GM18868 (cell line): ENCODE results near the gene MTF2.
"Not testable (repeated sequence)": the region's sequence is repeated elsewhere in the genome, so short reads cannot be mapped to it uniquely, and the experiment has no call there.

Experiments
- ATAC-seq: cut with Tn5 transposase; IDR thresholded peaks from one replicate; pipeline ENCODE4 v1.9.1; 2021; ENCODE audit warnings: mild to moderate bottlenecking, moderate library complexity; ENCODE audit not compliant: unreplicated experiment

Gene MTF2

DNA sequence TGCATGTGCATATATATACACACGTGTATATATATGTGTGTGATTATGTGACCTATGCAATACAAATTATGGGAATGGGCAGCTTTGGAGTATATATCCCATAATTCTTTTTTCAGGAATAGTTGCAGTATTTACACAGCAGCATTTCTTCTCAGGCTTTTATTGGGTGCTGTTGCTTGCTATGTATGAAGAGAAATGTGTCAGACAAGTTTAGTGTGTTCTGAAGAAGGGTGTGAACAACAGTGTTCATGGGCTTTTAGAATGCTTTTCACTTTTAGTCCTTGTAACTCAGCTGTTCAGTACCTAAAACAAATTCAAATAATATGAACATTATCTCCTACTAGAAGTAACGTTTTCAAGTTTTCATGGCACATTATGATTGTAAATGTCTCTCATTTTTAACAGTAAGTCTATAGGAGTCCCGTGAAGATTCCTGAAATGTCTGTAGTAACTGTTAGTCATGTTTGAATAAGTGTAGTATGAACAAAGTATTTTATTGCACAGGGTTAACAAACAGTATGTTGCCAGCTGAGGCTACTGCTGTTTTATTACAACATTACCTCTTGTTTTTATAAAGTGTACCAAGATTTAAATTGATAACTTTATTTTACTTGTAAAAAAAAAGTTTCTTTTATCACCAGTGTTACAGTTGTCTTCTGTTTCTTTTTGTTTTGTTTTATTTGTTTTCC is 58.7 kb downstream of the MTF2 start:
- no peak for ATAC-seq

DNA sequence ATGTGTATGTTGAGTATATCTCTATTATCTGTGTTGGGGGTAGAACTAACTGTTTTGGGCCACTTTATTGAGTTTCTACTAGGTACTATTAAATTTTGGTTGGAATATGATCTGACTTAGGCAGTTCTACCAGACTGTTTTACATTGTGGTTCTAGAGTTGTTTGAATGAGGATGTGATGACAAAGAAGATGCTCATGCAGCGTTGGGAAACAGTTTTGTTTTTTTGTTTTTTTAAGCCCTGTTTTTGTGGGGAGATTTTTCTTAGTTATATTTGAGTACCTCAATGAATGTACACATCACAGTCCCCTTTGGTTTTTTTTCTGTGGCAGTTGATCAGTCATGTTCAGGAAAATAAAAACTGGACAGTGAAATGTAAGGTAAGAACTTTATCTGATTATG is 61.0 kb downstream of the MTF2 start:
- ATAC-seq, result no peak

DNA sequence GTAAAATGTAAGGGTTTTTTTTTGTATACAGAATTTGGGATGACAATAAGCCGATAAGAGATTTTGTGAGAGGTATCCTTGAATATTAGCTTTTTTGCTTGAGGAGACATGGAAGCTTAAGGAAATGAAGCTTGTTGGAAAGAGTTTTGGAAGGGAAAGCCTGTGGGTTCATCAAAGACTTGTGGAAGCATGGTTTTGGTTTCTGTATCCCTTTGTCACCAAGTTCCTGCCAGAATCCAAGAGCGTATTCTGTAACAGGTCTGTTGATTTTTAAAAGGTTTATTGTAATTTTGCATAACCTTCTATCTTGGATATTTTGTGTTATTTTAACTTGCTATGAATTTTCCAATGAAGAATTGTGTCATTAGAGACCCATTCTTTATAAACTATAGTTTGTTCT is 63.1 kb downstream of the MTF2 start:
- ATAC-seq, result no peak

DNA sequence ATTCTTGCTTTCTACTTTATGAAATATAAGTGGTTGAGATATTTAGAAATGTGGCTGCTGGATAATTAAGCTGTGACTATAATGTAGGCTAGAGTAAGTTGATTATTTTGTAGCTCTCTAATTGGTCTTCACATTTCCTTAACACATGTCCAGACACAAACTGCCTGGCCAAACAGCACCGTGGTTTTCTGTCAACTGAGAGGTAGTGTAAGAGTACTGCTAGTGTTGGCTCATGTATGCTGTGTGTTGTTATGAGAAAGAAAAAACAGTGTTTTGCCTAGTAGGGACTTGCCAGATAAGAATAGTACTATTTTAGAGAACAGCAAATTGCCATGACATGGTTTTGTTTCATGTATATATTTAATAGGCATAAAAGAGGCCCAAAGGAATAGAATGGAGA is 64.1 kb downstream of the MTF2 start:
- no peak for ATAC-seq

DNA sequence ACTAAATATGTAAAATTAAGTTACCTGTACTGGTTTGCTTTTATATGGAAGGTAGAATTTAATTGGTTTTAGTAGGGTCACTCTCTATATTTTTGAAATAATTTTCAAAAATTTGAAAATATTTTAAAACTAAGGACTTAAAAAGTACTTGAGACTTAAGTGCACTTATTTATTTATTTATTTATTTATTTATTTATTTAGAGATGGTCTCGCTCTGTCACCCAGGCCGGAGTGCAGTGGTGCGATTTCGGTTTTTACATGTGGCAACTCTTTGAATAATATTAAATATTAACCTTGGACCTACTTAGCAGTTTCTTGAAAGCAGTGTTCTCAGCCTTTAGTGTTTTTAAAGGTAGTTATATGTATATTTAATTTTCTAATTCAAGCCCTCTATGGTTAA is 64.7 kb downstream of the MTF2 start:
- ATAC-seq, result no peak

DNA sequence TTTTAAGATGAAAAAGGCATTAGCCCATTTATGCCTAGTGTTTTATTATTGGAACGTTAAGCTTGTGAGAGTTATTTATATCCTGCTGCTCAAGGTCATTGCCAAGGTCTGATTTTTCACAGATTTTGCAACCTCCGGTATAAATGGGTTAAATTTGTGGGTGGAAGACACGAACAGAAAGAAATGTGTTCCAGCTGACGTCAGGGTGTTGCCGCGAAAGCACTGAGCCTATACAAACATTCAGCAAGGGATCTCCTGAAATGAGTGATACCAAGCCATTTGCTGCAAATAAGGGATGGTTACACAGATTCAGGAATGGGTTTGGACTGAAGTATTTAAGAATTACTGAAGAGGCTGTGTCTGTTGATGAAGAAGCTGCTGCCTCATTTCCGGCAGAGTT is 68.9 kb downstream of the MTF2 start:
- ATAC-seq, result no peak

DNA sequence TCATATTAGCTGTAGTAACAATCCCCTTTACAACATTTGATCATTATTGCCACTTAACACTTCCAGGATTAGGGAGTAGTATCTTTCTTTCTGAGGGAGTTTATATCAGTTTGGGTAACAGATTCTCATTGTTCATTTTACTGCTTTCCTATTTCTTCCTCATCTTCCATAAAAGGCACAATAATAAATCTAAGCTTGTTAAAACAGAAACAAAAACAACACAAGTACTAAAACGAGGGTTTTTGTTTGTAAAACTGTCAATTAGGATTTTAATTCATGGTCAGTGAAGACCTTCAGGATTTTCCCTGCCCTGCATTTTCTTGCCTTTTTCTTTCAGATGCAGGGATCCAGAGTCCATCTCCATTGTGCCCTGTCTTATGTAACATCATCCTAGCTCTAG is 71.6 kb downstream of the MTF2 start:
- ATAC-seq, result no peak

DNA sequence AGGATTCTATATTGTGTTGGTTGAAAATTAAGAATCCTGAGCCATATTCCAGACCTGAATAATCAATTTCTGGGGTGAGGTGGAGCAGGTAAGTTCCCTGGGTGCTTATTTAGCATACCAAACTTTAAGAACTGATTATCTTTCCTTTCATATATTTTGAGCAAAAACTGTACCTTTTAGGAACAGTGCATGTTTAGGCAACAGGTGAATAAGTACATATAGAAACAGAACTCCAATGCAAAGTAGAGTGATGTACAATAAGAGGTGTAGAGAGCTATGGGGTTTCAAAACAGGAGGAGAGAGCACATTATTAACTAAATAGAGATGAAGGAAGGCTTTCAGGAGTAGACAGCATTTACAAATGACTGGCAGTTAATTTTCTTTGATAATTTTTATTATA is 72.4 kb downstream of the MTF2 start:
- ATAC-seq, result no peak

DNA sequence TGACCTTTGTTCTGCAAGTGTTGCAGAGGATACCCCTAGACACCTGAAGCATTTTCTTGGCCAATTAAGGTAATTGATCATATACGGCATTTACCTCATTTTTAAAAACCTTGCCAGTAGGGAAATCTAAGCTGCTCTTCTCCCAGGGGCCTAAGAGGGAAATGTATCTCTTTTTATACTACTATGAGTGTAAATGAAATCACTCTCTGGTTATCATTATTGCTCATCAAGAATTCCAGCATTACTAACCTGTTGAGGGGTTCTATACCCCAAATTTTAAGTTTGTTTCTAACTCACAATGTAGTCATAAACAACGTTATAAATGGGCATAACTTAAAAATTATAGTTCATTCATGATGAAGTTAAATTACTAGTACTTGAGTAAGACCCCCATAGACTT is 73.8 kb downstream of the MTF2 start:
- no peak for ATAC-seq

DNA sequence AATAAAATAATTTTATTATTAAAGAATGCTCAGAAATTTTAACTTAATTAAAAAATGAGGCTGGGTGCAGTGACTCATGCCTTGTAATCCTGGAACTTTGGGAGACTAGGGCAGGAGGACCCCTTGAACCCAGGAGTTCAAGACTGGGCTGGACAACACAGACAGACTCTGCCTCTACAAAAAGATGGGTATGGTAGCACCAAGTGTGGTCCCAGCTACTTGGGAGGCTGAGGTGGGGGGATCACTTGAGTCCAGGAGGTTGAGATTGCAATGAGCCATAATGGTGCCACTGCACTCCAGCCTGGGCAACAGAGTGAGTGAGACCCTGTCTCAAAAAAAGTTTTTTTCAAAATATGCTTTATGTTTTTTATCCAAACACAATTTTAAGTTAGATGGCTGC is 75.8 kb downstream of the MTF2 start:
- no peak for ATAC-seq

DNA sequence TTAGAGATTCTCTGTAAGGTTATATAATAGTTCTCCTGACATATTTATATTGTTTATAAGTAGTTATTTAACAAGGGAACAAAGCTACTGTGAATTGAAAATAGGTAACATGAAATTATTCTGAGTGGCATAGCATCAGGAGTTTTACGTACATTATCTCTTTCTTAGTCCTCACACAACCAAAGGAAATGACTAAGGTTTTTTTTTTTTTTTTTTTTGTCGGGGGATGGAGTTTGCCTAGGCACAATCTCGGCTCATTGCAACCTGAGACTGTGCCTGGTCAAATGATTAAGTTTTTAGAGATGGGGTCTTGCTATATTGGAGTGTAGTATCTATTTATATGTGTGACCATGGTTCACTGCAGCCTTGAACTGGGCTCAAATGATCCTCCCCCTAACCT is 76.3 kb downstream of the MTF2 start:
- ATAC-seq, result no peak

DNA sequence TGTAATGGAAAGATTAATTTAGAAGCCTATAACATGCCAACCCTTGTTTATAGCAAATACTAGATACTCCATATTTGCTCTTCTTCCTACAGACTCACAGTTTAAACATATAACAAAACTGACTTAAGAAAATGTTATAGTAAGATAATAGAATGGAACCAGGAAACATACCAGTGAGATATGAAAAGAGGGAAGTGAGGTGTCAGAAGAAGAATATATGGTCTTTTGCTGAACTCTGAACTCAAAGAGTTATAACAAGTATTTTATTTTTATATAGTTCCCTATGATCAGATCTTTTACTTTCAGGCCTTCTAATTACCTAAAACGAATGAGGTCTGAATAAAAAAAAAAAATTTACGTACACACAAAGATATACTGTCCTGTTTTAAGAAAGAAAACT is 80.3 kb downstream of the MTF2 start:
- no peak for ATAC-seq

DNA sequence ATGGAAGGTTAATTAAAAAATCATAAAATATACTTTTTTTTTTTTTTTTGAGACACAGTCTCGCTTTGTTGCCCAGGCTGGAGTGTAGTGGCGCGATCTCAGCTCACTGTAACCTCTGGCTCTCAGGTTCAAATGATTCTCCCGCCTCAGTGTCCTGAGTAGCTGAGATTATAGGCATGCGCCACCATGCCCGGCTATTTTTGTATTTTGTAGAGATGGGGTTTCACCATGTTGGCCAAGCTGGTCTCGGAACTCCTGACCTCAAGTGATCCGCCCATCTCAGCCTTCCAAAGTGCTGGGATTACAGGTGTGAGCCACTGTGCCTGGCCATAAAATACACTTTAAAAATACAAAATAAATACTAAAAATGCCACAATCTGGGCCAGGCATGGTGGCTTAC is 84.2 kb downstream of the MTF2 start:
- not testable (repeated sequence) for ATAC-seq

DNA sequence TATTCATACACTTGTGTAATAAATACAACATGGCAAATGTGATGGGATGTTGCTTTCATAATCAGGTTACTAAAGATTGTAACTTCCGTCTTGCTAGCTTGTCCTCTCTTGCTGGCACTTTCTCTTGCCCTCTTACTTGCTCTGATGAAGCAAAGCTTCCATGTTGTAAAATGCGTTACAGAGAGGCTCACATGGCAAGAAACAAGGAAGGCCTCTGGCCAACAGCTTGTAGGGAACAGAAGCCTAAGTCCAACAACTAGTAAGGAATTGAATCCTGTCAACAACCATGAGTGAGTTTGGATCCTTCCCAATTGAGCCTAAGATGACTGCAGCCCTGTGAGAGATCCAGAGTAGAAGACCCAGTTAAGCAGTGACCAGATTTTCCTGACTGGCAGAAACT is 85.7 kb downstream of the MTF2 start:
- no peak for ATAC-seq

DNA sequence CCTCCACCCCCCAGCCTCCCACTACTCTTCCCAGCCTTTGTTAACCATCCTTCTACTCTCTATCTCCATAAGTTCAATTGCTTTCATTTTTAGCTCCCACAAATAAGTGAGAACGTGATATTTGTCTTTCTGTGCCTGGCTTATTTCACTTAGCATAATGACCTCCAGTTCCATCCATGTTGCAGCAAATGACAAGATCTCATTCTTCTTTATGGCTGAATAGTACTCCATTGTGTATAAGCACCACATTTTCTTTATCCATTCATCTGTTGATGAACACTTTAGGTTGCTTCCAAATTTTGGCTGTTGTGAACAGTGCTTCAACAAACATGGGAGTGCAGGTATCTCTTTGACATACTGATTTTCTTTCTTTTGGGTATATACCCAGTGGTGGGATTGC is 86.8 kb downstream of the MTF2 start:
- not testable (repeated sequence) for ATAC-seq

DNA sequence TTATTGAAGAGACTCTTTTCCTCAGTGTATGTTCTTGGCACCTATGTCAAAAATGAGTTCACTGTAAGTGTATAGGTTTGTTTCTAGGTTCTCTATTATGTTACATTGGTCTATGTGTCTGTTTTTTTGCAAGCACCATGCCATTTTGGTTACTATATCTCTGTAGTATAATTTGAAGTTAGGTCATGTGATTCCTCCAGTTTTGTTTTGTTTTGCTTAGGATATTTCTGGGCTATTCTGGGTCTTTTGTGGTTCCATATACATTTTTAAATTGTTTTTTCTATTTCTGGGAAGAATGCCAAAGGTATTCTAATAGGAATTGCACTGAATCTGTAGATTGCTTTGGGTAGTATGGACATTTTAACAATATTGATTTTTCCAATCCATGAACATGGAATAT is 87.9 kb downstream of the MTF2 start:
- ATAC-seq, result no peak

DNA sequence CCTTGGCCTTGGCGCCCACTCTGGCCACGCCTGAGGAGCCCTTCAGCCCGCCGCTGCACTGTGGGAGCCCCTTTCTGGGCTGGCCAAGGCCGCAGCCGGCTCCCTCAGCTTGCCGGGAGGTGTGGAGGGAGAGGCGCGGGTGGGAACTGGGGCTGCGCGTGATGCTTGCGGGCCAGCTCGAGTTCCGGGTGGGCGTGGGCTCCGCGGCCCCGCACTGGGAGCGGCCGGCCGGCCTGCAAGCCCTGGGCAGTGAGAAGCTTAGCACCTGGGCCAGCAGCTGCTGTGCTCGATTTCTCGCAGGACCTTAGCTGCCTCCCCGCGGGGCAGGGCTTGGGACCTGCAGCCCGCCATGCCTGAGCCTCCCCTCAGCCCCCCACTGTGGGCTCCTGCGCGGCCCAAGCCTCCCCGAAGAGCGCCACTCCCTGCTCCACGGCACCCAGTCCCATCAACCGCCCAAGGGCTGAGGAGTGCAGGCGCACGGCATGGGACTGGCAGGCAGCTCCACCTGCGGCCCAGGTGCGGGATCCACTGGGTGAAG is 91.1 kb downstream of the MTF2 start:
- ATAC-seq, result not testable (repeated sequence)

DNA sequence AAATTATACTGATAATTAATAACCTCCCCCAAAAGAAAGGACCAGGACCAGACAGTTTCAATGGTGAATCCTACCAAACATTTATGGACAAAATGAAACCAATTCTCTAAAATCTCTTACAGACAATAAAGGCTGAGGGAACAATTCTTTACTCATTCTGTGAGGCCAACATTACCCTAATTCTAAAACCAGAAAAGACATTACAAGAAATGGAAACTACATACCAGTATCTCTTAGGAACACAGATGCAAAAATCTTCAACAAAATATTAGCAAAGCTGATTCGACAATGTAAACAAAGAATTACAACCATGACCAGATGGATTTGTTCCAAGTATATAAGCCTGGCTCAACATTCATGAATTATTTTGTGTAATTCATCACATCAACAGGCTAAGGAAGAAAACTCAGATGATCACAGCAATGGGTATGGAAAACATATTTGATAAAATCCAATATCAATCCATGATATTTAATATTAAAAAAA is 92.5 kb downstream of the MTF2 start:
- ATAC-seq, result no peak

DNA sequence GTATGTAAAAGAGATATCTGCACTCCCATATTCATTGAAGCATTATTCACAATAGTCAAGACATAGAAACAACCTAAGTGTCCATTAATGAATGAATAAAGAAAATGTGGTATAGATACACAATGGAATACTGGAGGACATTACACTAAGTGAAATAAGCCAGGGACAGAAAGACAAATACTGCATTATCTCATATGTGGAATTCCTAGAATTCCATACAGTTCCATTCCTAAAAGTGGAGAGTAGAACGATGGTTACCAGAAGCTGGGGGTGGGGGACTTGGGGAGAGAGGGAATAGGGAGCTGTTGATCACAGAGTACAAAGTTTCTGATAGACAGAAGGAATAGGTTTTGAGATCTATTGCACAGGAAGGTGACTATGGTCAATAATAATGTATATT is 93.7 kb downstream of the MTF2 start:
- no peak for ATAC-seq

DNA sequence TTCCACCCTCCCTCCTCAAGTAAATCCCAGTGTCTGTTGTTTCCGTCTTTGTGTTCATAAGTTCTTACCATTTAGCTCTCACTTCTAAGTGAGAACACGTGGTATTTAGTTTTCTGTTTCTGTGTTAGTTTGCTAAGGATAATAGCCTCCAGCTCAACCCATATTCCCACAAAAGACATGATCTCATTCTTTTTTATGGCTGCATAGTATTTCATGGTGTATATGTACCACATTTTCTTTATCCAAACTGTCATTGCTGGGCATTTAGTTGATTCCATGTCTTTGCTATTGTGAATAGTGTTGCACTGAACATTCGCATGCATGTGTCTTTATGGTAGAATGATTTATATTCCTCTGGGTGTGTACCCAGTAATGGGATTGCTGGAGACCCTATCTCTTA is 95.6 kb downstream of the MTF2 start:
- not testable (repeated sequence) for ATAC-seq

DNA sequence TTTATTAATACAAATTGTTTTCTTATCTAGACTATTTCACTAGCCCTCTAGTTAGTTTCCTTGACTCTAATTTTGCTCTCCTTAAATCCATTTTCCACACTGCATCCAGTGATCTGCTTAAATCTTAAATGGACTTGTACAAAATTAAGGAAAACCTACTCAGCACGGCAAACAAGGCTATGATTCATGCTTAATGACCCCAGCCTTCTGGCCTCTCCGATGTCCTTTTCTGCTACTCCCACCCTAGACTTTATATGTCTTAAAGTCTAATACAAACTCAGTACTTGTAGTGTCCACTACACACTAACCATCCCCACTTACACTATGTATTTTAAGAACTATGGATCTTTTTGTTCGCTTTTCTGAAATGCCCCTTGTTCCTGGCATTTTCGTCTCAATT is 98.9 kb downstream of the MTF2 start:
- no peak for ATAC-seq

DNA sequence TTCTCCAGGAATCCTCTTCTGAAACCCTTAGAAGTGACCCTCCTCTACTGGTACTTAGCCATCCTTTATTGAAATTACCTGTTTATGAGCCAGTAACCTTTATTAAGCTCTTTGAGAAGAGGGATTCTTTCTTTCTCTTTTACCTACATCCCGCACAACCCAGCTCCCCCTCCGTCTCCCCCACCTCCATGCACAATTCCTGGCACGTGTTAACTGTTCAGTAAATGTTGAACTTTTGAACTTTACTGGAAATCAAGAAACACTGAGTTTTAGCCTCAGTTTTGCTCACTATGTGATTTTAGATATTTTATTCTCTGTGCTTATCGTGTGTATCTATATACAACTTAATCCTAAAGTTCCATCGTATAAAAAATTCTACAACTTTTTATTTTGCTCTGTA is 99.3 kb downstream of the MTF2 start:
- no peak for ATAC-seq
